Gastrocnemius medialis (tissue), 4 donors: ENCODE measurements around the gene NUP62. TPM values are rescaled to one million over a fixed set of nuclear protein-coding genes. Genes with fewer than 3 reads are reported as not detected.
"Not testable (repeated sequence)": the region's sequence is repeated elsewhere in the genome, so short reads cannot be mapped to it uniquely, and the experiment has no call there.

Experiments
- ATAC-seq, 2 donors: fragments of 150-250 bp; one replicate each; pipeline ENCODE4 v1.9.1; 2016
- DNase-seq, 2 donors: peaks; one replicate each; pipeline ENCODE4 v3.0.0-alpha.2; 2019
- H3K27ac ChIP-seq, 4 donors: fragments of 200-600 bp; sonication (generic); 1 replicate in 1 of 4; 2 replicates in 3 of 4; pipeline ENCODE4 v1.5.1; 2016 to 2018; ENCODE audit warnings: mild to moderate bottlenecking in 2 of 4, moderate library complexity in 1 of 4
- H3K27me3 ChIP-seq, 3 donors: fragments of 200-600 bp; sonication (generic) in 2 of 3; 1 replicate in 1 of 3; 2 replicates in 2 of 3; pipeline versions ENCODE4 v1.5.1 to v1.6.0; 2016 to 2019; ENCODE audit warnings: mild to moderate bottlenecking in 1 of 3, moderate library complexity in 1 of 3
- H3K36me3 ChIP-seq, 2 donors: fragments of 200-600 bp; sonication (generic) in 1 of 2; one replicate each; pipeline ENCODE4 v1.5.1; 2017 to 2018
- H3K4me1 ChIP-seq, 2 donors: fragments of 200-600 bp; sonication (generic) in 1 of 2; one replicate each; pipeline ENCODE4 v1.5.1; 2016 to 2017; ENCODE audit warnings: mild to moderate bottlenecking in 2 of 2
- H3K4me3 ChIP-seq, 4 donors: fragments of 200-600 bp; sonication (generic) in 3 of 4; 1 replicate in 1 of 4; 2 replicates in 3 of 4; pipeline ENCODE4 v1.5.1; 2016 to 2019; ENCODE audit warnings: mild to moderate bottlenecking in 2 of 4
- H3K9me3 ChIP-seq, 3 donors: fragments of 200-600 bp; sonication (generic) in 2 of 3; 1 replicate in 1 of 3; 2 replicates in 2 of 3; pipeline ENCODE4 v1.5.1; 2016 to 2019
- POLR2A ChIP-seq, 2 donors: fragments of 450-650 bp; IDR thresholded peaks; one replicate each; pipeline ENCODE4 v1.6.1; 2017; ENCODE audit warnings: antibody characterized with exemption in 2 of 2, mild to moderate bottlenecking in 2 of 2, moderate library complexity in 2 of 2
- in situ Hi-C, 4 donors: fragments of 200-750 bp; cut with MboI; loops; one replicate each; pipeline versions ENCODE4 v1.15.0 to v1.8.0; 2017; ENCODE audit warnings: low sequenced_read_pairs in 4 of 4
- intact Hi-C: fragments of 100-400 bp; cut with DNase I; formaldehyde crosslinking; loops from one replicate; pipeline ENCODE4 v1.15.1; 2023; ENCODE audit warnings: low total_unique reads
- total RNA-seq, 4 donors: library from RNA; depleted of rRNA; stranded (reverse); fragments of >200 nt; gene quantifications; one replicate each; pipeline versions ENCODE4 v1.1.0 to v1.2.3, GENCODE V29; 2016
- TF ChIP-seq, protein P1 (sequence below), 5 experiments: fragments of 450-650 bp in 3 of 5; fragments of 200-600 bp in 2 of 5; sonication (generic) in 2 of 5; IDR thresholded peaks in 4 of 5; conservative IDR thresholded peaks in 1 of 5; 1 replicate in 4 of 5; 2 replicates in 1 of 5; pipeline ENCODE4 v1.5.1; 2016 to 2019; ENCODE audit warnings: antibody characterized with exemption in 5 of 5, mild to moderate bottlenecking in 3 of 5, moderate library complexity in 3 of 5

The NUP62 gene
- total RNA-seq, 4 donors from 2014 or later: 32.8 to 38.0 (median 36.3) TPM

DNA sequence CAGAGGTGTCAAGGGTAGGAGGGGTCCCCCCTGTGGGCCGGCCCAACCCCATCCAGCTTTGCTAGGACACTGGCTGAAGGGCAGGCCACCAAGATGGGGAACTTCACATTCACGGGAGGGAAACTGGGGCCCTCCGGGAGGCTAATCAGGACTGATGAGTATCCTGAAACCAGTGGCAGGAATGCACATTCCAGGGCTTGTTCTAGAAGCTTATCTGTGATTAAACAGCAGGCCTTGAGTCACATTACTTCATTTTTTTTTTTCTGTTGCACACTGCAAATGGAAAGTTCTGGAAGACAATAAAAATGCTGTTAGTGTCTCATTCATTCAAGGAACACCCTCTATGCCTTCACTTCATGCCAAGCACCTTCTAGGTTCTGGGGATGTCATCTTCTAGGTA is 47.2 kb upstream of the NUP62 start:
- ATAC-seq: no peak
- intact Hi-C loops (no loop called here), in situ Hi-C loops (no loop called here)
- H3K27me3 ChIP-seq: no peaks in the 10 kb centered on the region
- DNase-seq: no peak
- TF ChIP-seq, protein P1, sequence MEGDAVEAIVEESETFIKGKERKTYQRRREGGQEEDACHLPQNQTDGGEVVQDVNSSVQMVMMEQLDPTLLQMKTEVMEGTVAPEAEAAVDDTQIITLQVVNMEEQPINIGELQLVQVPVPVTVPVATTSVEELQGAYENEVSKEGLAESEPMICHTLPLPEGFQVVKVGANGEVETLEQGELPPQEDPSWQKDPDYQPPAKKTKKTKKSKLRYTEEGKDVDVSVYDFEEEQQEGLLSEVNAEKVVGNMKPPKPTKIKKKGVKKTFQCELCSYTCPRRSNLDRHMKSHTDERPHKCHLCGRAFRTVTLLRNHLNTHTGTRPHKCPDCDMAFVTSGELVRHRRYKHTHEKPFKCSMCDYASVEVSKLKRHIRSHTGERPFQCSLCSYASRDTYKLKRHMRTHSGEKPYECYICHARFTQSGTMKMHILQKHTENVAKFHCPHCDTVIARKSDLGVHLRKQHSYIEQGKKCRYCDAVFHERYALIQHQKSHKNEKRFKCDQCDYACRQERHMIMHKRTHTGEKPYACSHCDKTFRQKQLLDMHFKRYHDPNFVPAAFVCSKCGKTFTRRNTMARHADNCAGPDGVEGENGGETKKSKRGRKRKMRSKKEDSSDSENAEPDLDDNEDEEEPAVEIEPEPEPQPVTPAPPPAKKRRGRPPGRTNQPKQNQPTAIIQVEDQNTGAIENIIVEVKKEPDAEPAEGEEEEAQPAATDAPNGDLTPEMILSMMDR (IDR thresholded peaks at IDR 0.05 in 4 of 5, conservative IDR thresholded peaks at IDR 0.05 in 1 of 5): no peak
- no peak for TF ChIP-seq POLR2A (IDR thresholded peaks at IDR 0.05)
- H3K9me3 ChIP-seq: no peaks in the 10 kb centered on the region
- no peaks in the 10 kb centered on the region for H3K4me1 ChIP-seq
- no peak overlapping the region for H3K4me3 ChIP-seq
- peaks cover 0 to 22% of the 10 kb centered on the region in 2 donors for H3K36me3 ChIP-seq
- H3K27ac ChIP-seq: no peak overlapping the region

DNA sequence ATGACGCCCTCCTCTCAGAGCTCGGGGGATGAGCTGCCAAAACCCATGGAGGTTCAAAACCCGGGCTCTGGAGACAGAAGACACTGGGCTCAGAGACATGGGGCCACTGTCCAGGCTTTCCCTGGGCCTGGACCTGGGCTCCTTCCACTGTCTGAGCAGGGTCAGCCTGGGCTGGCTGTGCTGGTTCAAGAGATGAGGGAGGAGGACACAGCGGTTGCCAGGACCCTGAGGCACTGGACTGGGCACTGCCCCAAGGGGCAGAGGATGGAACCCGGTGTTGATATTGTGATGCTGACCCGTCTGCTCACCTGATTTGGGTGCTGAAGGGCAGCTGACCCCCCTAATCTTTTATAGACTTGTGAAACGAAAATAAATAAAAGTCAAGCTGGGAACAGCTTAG is 45.7 kb upstream of the NUP62 start:
- Histone ChIP-seq H3K36me3 (peaks cover 0 to 15% of the 10 kb centered on the region in 2 donors), H3K9me3 (no peaks in the 10 kb centered on the region), H3K4me1 (no peaks in the 10 kb centered on the region), H3K27me3 (no peaks in the 10 kb centered on the region), H3K27ac (no peak overlapping the region), H3K4me3 (no peak overlapping the region)
- TF ChIP-seq, protein P1 (IDR thresholded peaks at IDR 0.05 in 4 of 5, conservative IDR thresholded peaks at IDR 0.05 in 1 of 5): no peak
- TF ChIP-seq POLR2A (IDR thresholded peaks at IDR 0.05): no peak
- in situ Hi-C loops: no loop called here
- no peak for DNase-seq
- intact Hi-C loops: no loop called here
- ATAC-seq: no peak

DNA sequence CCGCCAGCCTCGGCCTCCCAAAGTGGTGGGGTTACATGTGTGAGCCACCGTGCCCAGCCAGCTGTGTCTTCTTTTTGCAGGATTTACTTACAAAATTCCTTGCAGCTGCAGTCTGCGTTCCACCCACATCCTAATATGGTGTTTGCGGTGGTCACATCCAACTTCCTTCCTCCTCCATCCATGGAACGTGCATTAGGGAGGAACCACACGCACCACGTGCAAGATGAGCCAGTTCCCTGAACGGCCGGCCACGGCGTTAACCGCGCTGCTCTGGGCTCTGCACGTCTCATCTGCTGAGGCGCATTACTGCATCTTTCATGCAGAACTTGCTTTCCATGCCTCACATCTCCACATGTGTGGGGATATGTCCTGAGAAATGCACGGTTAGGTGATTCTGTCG is 44.7 kb upstream of the NUP62 start:
- Histone ChIP-seq H3K4me3 (no peak overlapping the region), H3K27ac (no peak overlapping the region), H3K36me3 (peaks cover 0 to 12% of the 10 kb centered on the region in 2 donors), H3K9me3 (no peaks in the 10 kb centered on the region), H3K27me3 (peaks cover 3 to 4% (median 3%) of the 10 kb centered on the region in 3 donors), H3K4me1 (no peaks in the 10 kb centered on the region)
- intact Hi-C loops: no loop called here
- in situ Hi-C loops: no loop called here
- DNase-seq (peak in 1 of 2 donors; percentile 27), ATAC-seq (no peak)
- TF ChIP-seq, protein P1 (IDR thresholded peaks at IDR 0.05 in 4 of 5, conservative IDR thresholded peaks at IDR 0.05 in 1 of 5): no peak
- no peak for TF ChIP-seq POLR2A (IDR thresholded peaks at IDR 0.05)

DNA sequence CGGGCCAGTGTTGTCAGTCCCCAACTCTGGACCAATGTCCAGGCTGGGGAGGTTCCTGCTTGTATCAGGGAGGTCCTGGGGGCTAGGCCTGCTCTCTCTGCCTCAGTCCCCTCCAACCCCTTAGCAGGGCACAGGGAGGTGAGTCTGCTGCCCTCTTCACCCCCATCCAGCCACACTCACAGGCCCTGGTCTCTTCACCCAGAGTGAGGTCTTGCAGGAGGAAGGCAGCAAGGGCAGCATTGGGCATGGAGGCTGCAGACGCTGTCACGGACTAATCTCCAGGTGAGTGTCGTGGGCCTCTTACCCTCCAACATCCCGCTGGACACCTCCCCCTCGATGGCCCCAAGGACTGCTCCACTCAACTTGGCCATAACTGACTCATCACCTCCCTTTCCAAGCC is 43.5 kb upstream of the NUP62 start:
- H3K27ac ChIP-seq: no peak overlapping the region
- intact Hi-C loops (no loop called here), in situ Hi-C loops (no loop called here)
- H3K4me3 ChIP-seq: no peak overlapping the region
- DNase-seq: no peak
- peaks cover 9 to 15% (median 15%) of the 10 kb centered on the region in 3 donors for H3K27me3 ChIP-seq
- no peaks in the 10 kb centered on the region for H3K9me3 ChIP-seq
- no peaks in the 10 kb centered on the region for H3K4me1 ChIP-seq
- ATAC-seq: no peak
- TF ChIP-seq, protein P1 (IDR thresholded peaks at IDR 0.05 in 4 of 5, conservative IDR thresholded peaks at IDR 0.05 in 1 of 5): no peak
- no peak for TF ChIP-seq POLR2A (IDR thresholded peaks at IDR 0.05)
- peaks cover 0 to 2% of the 10 kb centered on the region in 2 donors for H3K36me3 ChIP-seq

DNA sequence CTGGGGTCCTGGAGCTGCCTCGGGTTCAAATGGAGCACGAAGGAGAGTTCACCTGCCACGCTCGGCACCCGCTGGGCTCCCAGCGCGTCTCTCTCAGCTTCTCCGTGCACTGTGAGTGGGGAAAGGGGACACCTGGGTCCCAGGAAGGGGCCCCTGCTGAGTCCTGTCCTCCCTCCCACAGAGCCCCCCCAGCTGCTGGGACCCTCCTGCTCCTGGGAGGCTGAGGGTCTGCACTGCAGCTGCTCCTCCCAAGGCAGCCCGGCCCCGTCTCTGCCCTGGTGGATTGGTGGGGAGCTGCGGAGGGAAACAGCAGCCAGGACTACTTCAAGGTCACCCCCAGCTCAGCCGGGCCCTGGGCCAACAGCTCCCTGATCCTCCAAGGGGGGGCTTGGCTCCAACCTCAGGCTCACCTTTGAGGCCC is 42.7 kb upstream of the NUP62 start:
- Histone ChIP-seq H3K27ac (no peak overlapping the region), H3K4me3 (no peak overlapping the region), H3K4me1 (no peaks in the 10 kb centered on the region), H3K9me3 (no peaks in the 10 kb centered on the region), H3K27me3 (peaks cover 10 to 18% (median 15%) of the 10 kb centered on the region in 3 donors), H3K36me3 (no peaks in the 10 kb centered on the region)
- TF ChIP-seq, protein P1 (IDR thresholded peaks at IDR 0.05 in 4 of 5, conservative IDR thresholded peaks at IDR 0.05 in 1 of 5): no peak
- TF ChIP-seq POLR2A (IDR thresholded peaks at IDR 0.05): no peak
- intact Hi-C loops (no loop called here), in situ Hi-C loops (no loop called here)
- ATAC-seq (no peak), DNase-seq (no peak)

DNA sequence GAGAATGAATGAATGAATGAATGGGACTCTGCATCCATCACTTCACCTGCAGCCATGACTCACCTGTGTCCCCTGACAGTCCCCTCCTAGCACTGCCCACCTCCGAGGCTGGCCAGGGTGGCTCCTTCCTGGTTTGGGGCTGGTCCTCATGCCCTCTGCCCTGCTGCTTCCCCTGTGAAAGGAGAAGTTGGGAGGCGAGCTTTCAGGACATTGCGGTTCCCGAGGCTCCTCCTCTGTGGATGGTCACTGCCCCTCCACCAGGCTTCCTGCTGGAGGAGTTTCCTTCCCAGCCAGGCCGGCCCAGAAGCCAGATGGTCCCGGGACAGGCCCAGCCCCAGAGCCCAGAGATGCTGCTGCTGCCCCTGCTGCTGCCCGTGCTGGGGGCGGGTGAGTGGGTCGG is 40.1 kb upstream of the NUP62 start:
- not testable (repeated sequence) for H3K9me3 ChIP-seq, DNase-seq, ATAC-seq

More for the DNA sequence above, 40.1 kb upstream of the NUP62 start:
- H3K27ac ChIP-seq, H3K4me1 ChIP-seq, intact Hi-C loops, in situ Hi-C loops, H3K4me3 ChIP-seq, H3K36me3 ChIP-seq: not testable (repeated sequence)
- peaks cover 11 to 18% (median 15%) of the 10 kb centered on the region in 3 donors for H3K27me3 ChIP-seq
